ENCODE measurements around the gene ATP4B. TPM values are rescaled to one million over a fixed set of nuclear protein-coding genes. Genes with fewer than 3 reads are reported as not detected.

The ATP4B gene
- total RNA-seq, 1 experiment from 2014 or later = not detected

DNA sequence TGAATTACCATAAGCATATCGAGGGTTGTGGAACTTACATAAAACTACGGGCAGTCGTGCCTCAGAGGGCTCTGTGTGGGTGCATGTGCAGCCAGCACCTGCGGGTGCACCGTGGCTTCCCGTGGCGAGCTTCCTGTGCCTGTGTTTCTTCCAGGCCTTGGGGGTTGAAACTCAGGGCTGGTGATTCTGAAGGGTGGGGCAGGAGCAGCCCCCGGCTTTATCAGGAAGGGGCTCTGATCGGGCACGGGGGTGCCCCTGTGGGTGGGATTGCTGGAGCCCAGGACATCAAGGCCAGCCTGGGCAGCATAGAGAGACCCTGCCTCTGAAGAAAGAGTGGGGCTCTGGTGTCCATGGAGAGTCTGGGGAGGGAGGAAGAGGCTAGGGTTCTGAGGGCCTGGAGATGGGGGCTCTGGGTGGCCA lies 11.1 kb downstream of the ATP4B start:
- H3K36me3 Mint-ChIP-seq (ENCODE audit: insufficient read depth, unreplicated experiment) = peaks cover 15% of the 10 kb centered on the region
- H3K4me3 Mint-ChIP-seq (ENCODE audit: unreplicated experiment) = no peak overlapping the region
- peaks cover 9% of the 10 kb centered on the region for H3K9me3 Mint-ChIP-seq (ENCODE audit: unreplicated experiment)
- POLR2A ChIA-PET = interaction anchor here (0.6 to 1.3 kb wide), 5 partner anchors 17 to 590 kb away, joined by 3 to 4 read pairs (median 3); no protein-coding TSS in a partner anchor
- peaks cover 8% of the 10 kb centered on the region for H3K4me1 Mint-ChIP-seq (ENCODE audit: insufficient read depth, unreplicated experiment)
- H3K27me3 Mint-ChIP-seq (ENCODE audit: insufficient read depth, unreplicated experiment) = no peaks in the 10 kb centered on the region
- BruUV-seq (replicated peaks) = no TSS peak
- CTCF ChIA-PET = no interaction called here
- no peak for TF ChIP-seq CTCF (IDR thresholded peaks at IDR 0.05; ENCODE audit: unreplicated experiment)
- no peak overlapping the region for H3K27ac Mint-ChIP-seq (ENCODE audit: low read depth, unreplicated experiment)
- DNase-seq (ENCODE audit: unreplicated experiment) = no peak
- intact Hi-C loops (cut with micrococcal nuclease) = no loop called here

DNA sequence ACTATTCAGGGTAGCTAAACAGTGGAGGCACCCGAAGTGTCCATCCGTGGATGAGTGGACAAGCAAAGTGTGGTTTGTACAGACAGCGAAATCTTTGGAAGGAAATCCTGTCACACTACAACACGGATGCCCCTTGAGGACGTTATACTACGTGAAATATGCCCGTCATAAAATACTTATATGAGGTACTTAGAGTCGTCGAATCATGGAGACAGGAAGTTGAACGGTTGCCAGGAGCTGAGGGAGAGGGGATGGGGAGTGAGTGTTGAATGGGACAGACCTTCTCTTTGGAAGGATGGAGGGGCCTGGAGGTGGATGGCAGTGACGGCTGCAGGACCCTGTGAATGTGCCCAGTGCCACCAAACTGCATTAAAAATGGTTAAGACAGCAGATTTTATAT lies 11.6 kb downstream of the ATP4B start:
- POLR2A ChIA-PET = interaction anchor here (0.5 to 0.6 kb wide), 2 partner anchors 100 to 128 kb away, joined by 3 to 5 read pairs; no protein-coding TSS in a partner anchor
- TF ChIP-seq CTCF (IDR thresholded peaks at IDR 0.05; ENCODE audit: unreplicated experiment) = no peak
- Mint-ChIP-seq H3K4me1 (ENCODE audit: insufficient read depth, unreplicated experiment) (peaks cover 8% of the 10 kb centered on the region), H3K36me3 (ENCODE audit: insufficient read depth, unreplicated experiment) (peaks cover 19% of the 10 kb centered on the region), H3K4me3 (ENCODE audit: unreplicated experiment) (no peak overlapping the region), H3K27ac (ENCODE audit: low read depth, unreplicated experiment) (no peak overlapping the region), H3K9me3 (ENCODE audit: unreplicated experiment) (peaks cover 9% of the 10 kb centered on the region), H3K27me3 (ENCODE audit: insufficient read depth, unreplicated experiment) (no peaks in the 10 kb centered on the region)
- no peak for DNase-seq (ENCODE audit: unreplicated experiment)
- BruUV-seq (replicated peaks) = no TSS peak
- intact Hi-C loops (cut with micrococcal nuclease) = no loop called here
- CTCF ChIA-PET = no interaction called here

DNA sequence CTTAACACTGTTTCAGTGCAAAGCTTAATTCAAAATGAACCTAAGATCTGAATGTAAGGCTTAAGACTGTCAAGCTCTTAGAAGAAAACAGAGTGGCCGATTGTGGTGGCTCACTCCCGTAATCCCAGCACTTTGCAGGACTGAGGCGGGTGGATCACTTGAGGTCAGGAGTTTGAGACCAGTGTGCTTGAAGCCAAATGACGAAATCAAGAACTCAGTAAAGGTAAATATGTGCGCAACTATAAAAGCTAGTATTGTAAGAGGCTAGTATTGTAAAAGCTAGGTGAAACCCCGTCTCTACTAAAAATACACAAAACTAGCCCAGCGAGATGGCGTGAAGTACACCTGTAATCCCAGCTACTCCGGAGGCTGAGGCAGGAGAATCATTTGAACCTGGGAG lies 12.7 kb downstream of the ATP4B start:
- Mint-ChIP-seq H3K27me3 (ENCODE audit: insufficient read depth, unreplicated experiment) (no peaks in the 10 kb centered on the region), H3K27ac (ENCODE audit: low read depth, unreplicated experiment) (no peak overlapping the region), H3K4me1 (ENCODE audit: insufficient read depth, unreplicated experiment) (peaks cover 8% of the 10 kb centered on the region), H3K9me3 (ENCODE audit: unreplicated experiment) (peaks cover 9% of the 10 kb centered on the region), H3K4me3 (ENCODE audit: unreplicated experiment) (no peak overlapping the region), H3K36me3 (ENCODE audit: insufficient read depth, unreplicated experiment) (peaks cover 26% of the 10 kb centered on the region)
- TF ChIP-seq CTCF (IDR thresholded peaks at IDR 0.05; ENCODE audit: unreplicated experiment) = no peak
- intact Hi-C loops (cut with micrococcal nuclease) = no loop called here
- ChIA-PET CTCF (no interaction called here), POLR2A (interaction anchor here (1.1 kb wide), 1 partner anchor 114 kb away, joined by 3 read pairs; the partner anchor contains the start of gene TMEM255B)
- BruUV-seq (replicated peaks) = no TSS peak
- no peak for DNase-seq (ENCODE audit: unreplicated experiment)

DNA sequence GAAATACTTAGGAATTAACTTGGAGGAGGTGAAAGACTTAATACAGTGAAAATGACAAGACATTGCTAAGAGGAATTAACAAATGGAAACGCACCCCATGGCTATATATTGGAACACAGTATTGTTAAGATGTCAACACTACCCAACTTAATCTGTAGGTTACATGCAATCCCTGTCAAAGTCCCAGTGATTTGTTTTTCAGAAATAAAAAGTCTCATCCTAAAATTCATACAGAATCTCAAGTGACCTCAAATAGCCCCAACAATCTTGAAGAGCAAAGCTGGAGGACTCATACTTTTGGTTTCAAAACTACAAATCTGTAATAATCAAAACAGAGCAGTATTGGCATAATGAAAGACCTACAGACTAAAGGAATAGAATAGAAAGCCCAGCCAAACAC lies 13.2 kb downstream of the ATP4B start:
- peaks cover 8% of the 10 kb centered on the region for H3K4me1 Mint-ChIP-seq (ENCODE audit: insufficient read depth, unreplicated experiment)

More for the DNA sequence above, 13.2 kb downstream of the ATP4B start:
- Mint-ChIP-seq H3K4me3 (ENCODE audit: unreplicated experiment) (no peak overlapping the region), H3K9me3 (ENCODE audit: unreplicated experiment) (peaks cover 9% of the 10 kb centered on the region), H3K27me3 (ENCODE audit: insufficient read depth, unreplicated experiment) (no peaks in the 10 kb centered on the region), H3K27ac (ENCODE audit: low read depth, unreplicated experiment) (no peak overlapping the region), H3K36me3 (ENCODE audit: insufficient read depth, unreplicated experiment) (peaks cover 27% of the 10 kb centered on the region)
- intact Hi-C loops (cut with micrococcal nuclease) = no loop called here
- ChIA-PET POLR2A (interaction anchor here (1.1 kb wide), 1 partner anchor 114 kb away, joined by 3 read pairs; the partner anchor contains the start of gene TMEM255B), CTCF (no interaction called here)
- DNase-seq (ENCODE audit: unreplicated experiment) = no peak
- BruUV-seq (replicated peaks) = no TSS peak
- TF ChIP-seq CTCF (IDR thresholded peaks at IDR 0.05; ENCODE audit: unreplicated experiment) = no peak

Measured in MCF 10A (cell line).